ENCODE results near the gene SETD1A.

The SETD1A gene

GRCh38 chr16:31025339-31025738 lies 67.8 kb downstream of the SETD1A start:
- no peak for DNase-seq

GRCh38 chr16:31029272-31029671 lies 71.7 kb downstream of the SETD1A start:
- DNase-seq: no peak

GRCh38 chr16:31031276-31031675 lies 73.7 kb downstream of the SETD1A start:
- no peak for DNase-seq

GRCh38 chr16:31032736-31033708 lies 75.5 kb downstream of the SETD1A start, which contains the start of gene STX4:
Gene STX4 (plus strand): TSS chr16:31033558. CDS start chr16:31033806, 248 bp downstream.
- peak; percentile 95 for DNase-seq

- DNase-seq: peak; percentile 55
Observed at GRCh38 chr16:31033709-31034492, 76.3 kb downstream of the SETD1A start.
